Upper lobe of left lung (tissue), 6 donors: ENCODE results near the gene NME5. TPM values are rescaled to one million over a fixed set of nuclear protein-coding genes. Genes with fewer than 3 reads are reported as not detected.

Source experiments
- ATAC-seq, 2 donors: fragments of 200-7000 bp; cut with Tn5 transposase; one replicate each; pipeline ENCODE4 v1.9.1; 2022; ENCODE audit warnings: mild to moderate bottlenecking in 2 of 2, moderate library complexity in 2 of 2; ENCODE audit not compliant: low FRiP score in 2 of 2
- DNase-seq, 2 donors: peaks; one replicate each; pipeline ENCODE4 v3.0.0-alpha.2; 2019 to 2020
- H3K27ac ChIP-seq, 4 donors: fragments of 200-600 bp; sonication (generic); one replicate each; pipeline ENCODE4 v1.5.1; 2016 to 2019
- H3K27me3 ChIP-seq, 4 donors: fragments of 200-600 bp; sonication (generic); one replicate each; pipeline ENCODE4 v1.5.1; 2017 to 2019
- H3K36me3 ChIP-seq, 4 donors: fragments of 200-600 bp; sonication (generic); one replicate each; pipeline ENCODE4 v1.5.1; 2016 to 2019
- H3K4me1 ChIP-seq, 4 donors: fragments of 200-600 bp; sonication (generic); one replicate each; pipeline ENCODE4 v1.5.1; 2018 to 2019
- H3K4me3 ChIP-seq, 4 donors: fragments of 200-600 bp; sonication (generic); one replicate each; pipeline ENCODE4 v1.5.1; 2017 to 2019; ENCODE audit warnings: mild to moderate bottlenecking in 2 of 4, moderate library complexity in 1 of 4
- H3K9me3 ChIP-seq, 4 donors: fragments of 200-600 bp; sonication (generic); one replicate each; pipeline ENCODE4 v1.5.1; 2018 to 2019
- CTCF ChIP-seq, 6 experiments: fragments of 450-650 bp in 4 of 6; fragments of 200-600 bp in 2 of 6; sonication (generic) in 2 of 6; IDR thresholded peaks; one replicate each; pipeline ENCODE4 v1.5.1; 2016 to 2019; ENCODE audit warnings: antibody characterized with exemption in 6 of 6
- EP300 ChIP-seq, 4 donors: sonication (generic); formaldehyde crosslinking; IDR thresholded peaks; one replicate each; pipeline ENCODE4 v1.5.1; 2017; ENCODE audit warnings: antibody characterized with exemption in 4 of 4, control low read depth in 2 of 4
- POLR2A ChIP-seq, 4 donors: fragments of 450-650 bp; IDR thresholded peaks; one replicate each; pipeline ENCODE4 v1.5.1; 2016 to 2017; ENCODE audit warnings: antibody characterized with exemption in 4 of 4, mild to moderate bottlenecking in 2 of 4
- POLR2AphosphoS5 ChIP-seq, 2 donors: sonication (generic); formaldehyde crosslinking; IDR thresholded peaks; one replicate each; pipeline ENCODE4 v1.5.1; 2017; ENCODE audit warnings: antibody characterized with exemption in 2 of 2
- WGBS, 2 donors: methylation state at CpG; one replicate each; pipeline ENCODE4 v1.1.5; 2017 to 2018; 5-methylcytosine and 5-hydroxymethylcytosine counted together
- total RNA-seq, 6 donors: library from RNA; depleted of rRNA in 4 of 6; stranded (reverse); fragments of >200 nt in 4 of 6; gene quantifications; one replicate each; pipeline versions ENCODE4 v1.1.0 to v1.2.1, GENCODE V29; 2016 to 2021
- donor health status: DM: no; HTN: no; CAD: no; lungs with moderate emphysema.
- donor health status: DM: no; HTN: yes; CAD: no; lungs with severe emphysema.

The NME5 gene
- total RNA-seq, 6 donors from 2014 or later: 1.6 to 22.8 (median 4.4) TPM; not detected in 1

GRCh38 chr5:138140268-138140667 lies 1.0 kb upstream of the NME5 start:
- Histone ChIP-seq H3K4me1 (peaks cover 0 to 10% (median 1%) of the 10 kb centered on the region in 4 donors), H3K27ac (no peak overlapping the region), H3K27me3 (no peaks in the 10 kb centered on the region), H3K4me3 (no peak overlapping the region), H3K9me3 (no peaks in the 10 kb centered on the region), H3K36me3 (no peaks in the 10 kb centered on the region)
- DNase-seq (peak in 1 of 2 donors; percentile 22), ATAC-seq (no peak)
- WGBS, 2 donors: 55 to 70% methylated on average over 4 of the region's 4 CpGs
- TF ChIP-seq POLR2A (IDR thresholded peaks at IDR 0.05) (no peak), EP300 (IDR thresholded peaks at IDR 0.05) (no peak), CTCF (IDR thresholded peaks at IDR 0.05) (no peak), POLR2AphosphoS5 (IDR thresholded peaks at IDR 0.05) (no peak)

- no peaks in the 10 kb centered on the region for H3K27me3 ChIP-seq
- H3K36me3 ChIP-seq: no peaks in the 10 kb centered on the region
- H3K9me3 ChIP-seq: no peaks in the 10 kb centered on the region
- no peak overlapping the region for H3K27ac ChIP-seq
- H3K4me3 ChIP-seq: peak overlapping the region in 3 of 4 donors; percentile 60 to 61 (median 61)
- 44 to 52% methylated on average over 3 of the region's 3 CpGs for WGBS, 2 donors
- no peak for ATAC-seq
- H3K4me1 ChIP-seq: peaks cover 0 to 10% (median 1%) of the 10 kb centered on the region in 4 donors
- DNase-seq: no peak
- TF ChIP-seq CTCF (IDR thresholded peaks at IDR 0.05) (no peak), POLR2AphosphoS5 (IDR thresholded peaks at IDR 0.05) (no peak), POLR2A (IDR thresholded peaks at IDR 0.05) (no peak), EP300 (IDR thresholded peaks at IDR 0.05) (no peak)
Measured at GRCh38 chr5:138139781-138140090, 508 bp upstream of the NME5 start.

- no peaks in the 10 kb centered on the region for H3K27me3 ChIP-seq
- H3K4me1 ChIP-seq: no peaks in the 10 kb centered on the region
- H3K4me3 ChIP-seq: no peak overlapping the region
- H3K9me3 ChIP-seq: no peaks in the 10 kb centered on the region
- TF ChIP-seq CTCF (IDR thresholded peaks at IDR 0.05): no peak
- no peak for TF ChIP-seq EP300 (IDR thresholded peaks at IDR 0.05)
- no peak for TF ChIP-seq POLR2A (IDR thresholded peaks at IDR 0.05)
- TF ChIP-seq POLR2AphosphoS5 (IDR thresholded peaks at IDR 0.05): no peak
- H3K36me3 ChIP-seq: no peaks in the 10 kb centered on the region
- ATAC-seq: no peak
- DNase-seq: no peak
- 90 to 91% methylated on average over 7 of the region's 7 CpGs for WGBS, 2 donors
- H3K27ac ChIP-seq: no peak overlapping the region
Measured at GRCh38 chr5:138132543-138132942, 6.7 kb downstream of the NME5 start.

GRCh38 chr5:138129347-138129746 lies 9.9 kb downstream of the NME5 start:
- no peaks in the 10 kb centered on the region for H3K9me3 ChIP-seq
- WGBS, 2 donors: 93 to 98% methylated on average over 6 of the region's 6 CpGs
- H3K27ac ChIP-seq: no peak overlapping the region
- TF ChIP-seq POLR2AphosphoS5 (IDR thresholded peaks at IDR 0.05) (no peak), POLR2A (IDR thresholded peaks at IDR 0.05) (no peak), EP300 (IDR thresholded peaks at IDR 0.05) (no peak), CTCF (IDR thresholded peaks at IDR 0.05) (no peak)
- no peaks in the 10 kb centered on the region for H3K27me3 ChIP-seq
- no peaks in the 10 kb centered on the region for H3K4me1 ChIP-seq
- ATAC-seq: no peak
- no peaks in the 10 kb centered on the region for H3K36me3 ChIP-seq
- no peak overlapping the region for H3K4me3 ChIP-seq
- no peak for DNase-seq

- Histone ChIP-seq H3K27ac (no peak overlapping the region), H3K9me3 (no peaks in the 10 kb centered on the region), H3K36me3 (no peaks in the 10 kb centered on the region), H3K27me3 (no peaks in the 10 kb centered on the region), H3K4me1 (no peaks in the 10 kb centered on the region), H3K4me3 (no peak overlapping the region)
- 52% methylated on average over 5 of the region's 5 CpGs for WGBS, 2 donors
- no peak for ATAC-seq
- DNase-seq: no peak
- TF ChIP-seq POLR2A (IDR thresholded peaks at IDR 0.05) (no peak), EP300 (IDR thresholded peaks at IDR 0.05) (no peak), CTCF (IDR thresholded peaks at IDR 0.05) (no peak), POLR2AphosphoS5 (IDR thresholded peaks at IDR 0.05) (no peak)
Measured at GRCh38 chr5:138128334-138128733, 10.9 kb downstream of the NME5 start.
